Measurements from ENCODE around the gene TCEAL1.

TCEAL1 gene

GRCh38 chrX:103674531-103675454 lies 46.0 kb downstream of the TCEAL1 start:
- DNase-seq (ENCODE audit: low read depth): no peak
- TF ChIP-seq, protein P1, sequence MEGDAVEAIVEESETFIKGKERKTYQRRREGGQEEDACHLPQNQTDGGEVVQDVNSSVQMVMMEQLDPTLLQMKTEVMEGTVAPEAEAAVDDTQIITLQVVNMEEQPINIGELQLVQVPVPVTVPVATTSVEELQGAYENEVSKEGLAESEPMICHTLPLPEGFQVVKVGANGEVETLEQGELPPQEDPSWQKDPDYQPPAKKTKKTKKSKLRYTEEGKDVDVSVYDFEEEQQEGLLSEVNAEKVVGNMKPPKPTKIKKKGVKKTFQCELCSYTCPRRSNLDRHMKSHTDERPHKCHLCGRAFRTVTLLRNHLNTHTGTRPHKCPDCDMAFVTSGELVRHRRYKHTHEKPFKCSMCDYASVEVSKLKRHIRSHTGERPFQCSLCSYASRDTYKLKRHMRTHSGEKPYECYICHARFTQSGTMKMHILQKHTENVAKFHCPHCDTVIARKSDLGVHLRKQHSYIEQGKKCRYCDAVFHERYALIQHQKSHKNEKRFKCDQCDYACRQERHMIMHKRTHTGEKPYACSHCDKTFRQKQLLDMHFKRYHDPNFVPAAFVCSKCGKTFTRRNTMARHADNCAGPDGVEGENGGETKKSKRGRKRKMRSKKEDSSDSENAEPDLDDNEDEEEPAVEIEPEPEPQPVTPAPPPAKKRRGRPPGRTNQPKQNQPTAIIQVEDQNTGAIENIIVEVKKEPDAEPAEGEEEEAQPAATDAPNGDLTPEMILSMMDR (conservative IDR thresholded peaks at IDR 0.05; ENCODE audit: low read depth, low read length): no peak

GRCh38 chrX:103678199-103678993 lies 49.6 kb downstream of the TCEAL1 start:
- TF ChIP-seq, protein P1 (conservative IDR thresholded peaks at IDR 0.05; ENCODE audit: low read depth, low read length): no peak
- H3K4me3 ChIP-seq (ENCODE audit: low read depth, low read length): no peak overlapping the region
- DNase-seq (ENCODE audit: low read depth): no peak

More at GRCh38 chrX:103674531-103675454, 46.0 kb downstream of the TCEAL1 start:
- H3K4me3 ChIP-seq (ENCODE audit: low read depth, low read length): no peak overlapping the region

Measured in choroid plexus epithelial cell (primary cell).